IMR-90 (cell line): ENCODE data around the gene TTLL11. TPM values are rescaled to one million over a fixed set of nuclear protein-coding genes. Genes with fewer than 3 reads are reported as not detected.

Experiments
- ATAC-seq: fragments of 200-7000 bp; cut with Tn5 transposase; 2 replicates; pipeline ENCODE4 v1.9.1; 2020; ENCODE audit warnings: low read depth, mild to moderate bottlenecking, moderate library complexity
- BruUV-seq: library from RNA; stranded (reverse); fragments of 400-500 nt; replicated peaks from 2 replicates; lab custom pipeline; 2021; lab: Mats Ljungman, UMichigan
- CTCF ChIA-PET: fragments of 300-600 bp; formaldehyde crosslinking; extraction: SDS; loops from one replicate; lab custom pipeline; 2021; ENCODE audit warnings: antibody characterized with exemption; lab: Yijun Ruan, JAX
- POLR2A ChIA-PET: fragments of 300-600 bp; sonication (Branson Sonifier 250); formaldehyde crosslinking; loops from one replicate; lab custom pipeline; 2022; ENCODE audit warnings: antibody characterized with exemption; ENCODE audit not compliant: unreplicated experiment; lab: Charles Lee
- DNase-seq: peaks from one replicate; pipeline ENCODE4 v3.0.0; 2013
- H2AFZ ChIP-seq: replicated peaks from 2 replicates; pipeline ENCODE3; 2013; ENCODE audit warnings: low read length, mild to moderate bottlenecking; ENCODE audit not compliant: poor library complexity
- H2AK5ac ChIP-seq: 2 replicates; pipeline ENCODE4 v1.6.1; 2013; ENCODE audit warnings: low read depth, low read length, inconsistent platforms
- H2AK9ac ChIP-seq: replicated peaks from 2 replicates; pipeline ENCODE3; 2013; ENCODE audit warnings: mild to moderate bottlenecking, low read depth, low read length, moderate library complexity; ENCODE audit not compliant: poor library complexity
- H2BK120ac ChIP-seq: 2 replicates; pipeline ENCODE4 v1.6.1; 2013; ENCODE audit warnings: low read depth, low read length, inconsistent platforms
- H2BK15ac ChIP-seq: 3 replicates; pipeline ENCODE4 v1.6.1; 2013; ENCODE audit warnings: low read depth, low read length, inconsistent platforms
- H2BK20ac ChIP-seq: 2 replicates; pipeline ENCODE4 v1.6.1; 2013; ENCODE audit warnings: low read depth, mild to moderate bottlenecking, inconsistent platforms, low read length, moderate library complexity
- H2BK5ac ChIP-seq: 2 replicates; pipeline ENCODE4 v1.6.1; 2013; ENCODE audit warnings: mild to moderate bottlenecking, low read depth, low read length, inconsistent platforms; ENCODE audit not compliant: poor library complexity, severe bottlenecking
- H3K14ac ChIP-seq: replicated peaks from 2 replicates; pipeline ENCODE4 v1.6.1; 2013; ENCODE audit warnings: low read depth, low read length, inconsistent platforms
- H3K18ac ChIP-seq: 2 replicates; pipeline ENCODE4 v1.6.1; 2013; ENCODE audit warnings: low read depth, low read length, control low read depth
- H3K23ac ChIP-seq: 2 replicates; pipeline ENCODE4 v1.6.1; 2013; ENCODE audit warnings: low read depth, low read length, inconsistent platforms
- H3K27ac ChIP-seq: 2 replicates; pipeline ENCODE4 v1.5.1; 2013; ENCODE audit warnings: mild to moderate bottlenecking, control low read depth, low read length; ENCODE audit not compliant: insufficient read depth
- H3K27me3 ChIP-seq: 2 replicates; pipeline ENCODE4 v1.6.1; 2013; ENCODE audit warnings: low read length; ENCODE audit not compliant: control insufficient read depth, insufficient read depth
- H3K36me3 ChIP-seq: 2 replicates; pipeline ENCODE4 v1.6.1; 2013; ENCODE audit warnings: low read length, mixed read lengths; ENCODE audit not compliant: control insufficient read depth, insufficient read depth
- H3K4ac ChIP-seq: 2 replicates; pipeline ENCODE4 v1.6.1; 2013; ENCODE audit warnings: low read depth, low read length, inconsistent platforms
- H3K4me1 ChIP-seq: 2 replicates; pipeline ENCODE4 v1.6.1; 2013; ENCODE audit warnings: low read length, mixed read lengths; ENCODE audit not compliant: control insufficient read depth, insufficient read depth
- H3K4me2 ChIP-seq: 2 replicates; pipeline ENCODE4 v1.6.1; 2013; ENCODE audit warnings: low read depth, mild to moderate bottlenecking, control low read depth, low read length, moderate library complexity
- H3K4me3 ChIP-seq: 2 replicates; pipeline ENCODE4 v1.5.1; 2013; ENCODE audit warnings: low read depth, mild to moderate bottlenecking, control low read depth, low read length, moderate library complexity; ENCODE audit not compliant: insufficient read depth
- H3K56ac ChIP-seq: 2 replicates; pipeline ENCODE4 v1.6.1; 2013; ENCODE audit warnings: low read length, inconsistent platforms; ENCODE audit not compliant: insufficient read depth; ENCODE audit errors: extremely low read depth
- H3K79me1 ChIP-seq, 2 experiments: 2 replicates each; pipeline ENCODE4 v1.6.1; 2013; ENCODE audit warnings: low read length in 2 of 2, inconsistent platforms in 1 of 2, low read depth in 1 of 2
- H3K9ac ChIP-seq: 2 replicates; pipeline ENCODE4 v1.6.1; 2013; ENCODE audit warnings: low read depth, low read length, control low read depth
- H3K9me1 ChIP-seq: 2 replicates; pipeline ENCODE4 v1.6.1; 2013; ENCODE audit warnings: low read length, inconsistent platforms; ENCODE audit not compliant: insufficient read depth
- H3K9me3 ChIP-seq: 2 replicates; pipeline ENCODE4 v1.6.1; 2013; ENCODE audit warnings: low read length; ENCODE audit not compliant: control insufficient read depth, insufficient read depth
- H4K20me1 ChIP-seq: 2 replicates; pipeline ENCODE4 v1.6.1; 2013; ENCODE audit warnings: low read length, inconsistent platforms; ENCODE audit not compliant: insufficient read depth
- H4K5ac ChIP-seq: 2 replicates; pipeline ENCODE4 v1.6.1; 2013; ENCODE audit warnings: mild to moderate bottlenecking, low read depth, low read length, control low read depth
- H4K8ac ChIP-seq, 2 experiments: 2 replicates each; pipeline ENCODE4 v1.6.1; 2013; ENCODE audit warnings: low read depth in 2 of 2, low read length in 2 of 2, control low read depth in 1 of 2, inconsistent platforms in 1 of 2
- H4K91ac ChIP-seq: 2 replicates; pipeline ENCODE4 v1.6.1; 2013; ENCODE audit warnings: low read depth, low read length, inconsistent platforms; ENCODE audit not compliant: insufficient read depth
- BHLHE40 ChIP-seq: fragments of 150-350 bp; IDR thresholded peaks from 2 replicates; pipeline ENCODE4 v1.6.1; 2016; ENCODE audit warnings: mild to moderate bottlenecking, low read depth, low read length
- CEBPB ChIP-seq: IDR thresholded peaks from 2 replicates; pipeline ENCODE4 v1.6.1; 2012; ENCODE audit warnings: low read depth, low read length, improper control_type of control experiment
- CHD1 ChIP-seq: IDR thresholded peaks from 2 replicates; pipeline ENCODE4 v1.6.1; 2012; ENCODE audit warnings: low read depth, low read length, improper control_type of control experiment
- FOS ChIP-seq: fragments of 150-350 bp; IDR thresholded peaks from 2 replicates; pipeline ENCODE4 v1.6.1; 2016; ENCODE audit warnings: low read depth, low read length
- MAFK ChIP-seq: IDR thresholded peaks from 2 replicates; pipeline ENCODE4 v1.6.1; 2012; ENCODE audit warnings: low read depth, low read length, improper control_type of control experiment
- MAZ ChIP-seq: IDR thresholded peaks from 2 replicates; pipeline ENCODE4 v1.6.1; 2012; ENCODE audit warnings: low read depth, mild to moderate bottlenecking, low read length, improper control_type of control experiment, moderate library complexity, borderline replicate concordance
- MXI1 ChIP-seq: IDR thresholded peaks from 2 replicates; pipeline ENCODE4 v1.6.1; 2012; ENCODE audit warnings: low read depth, mild to moderate bottlenecking, low read length, moderate library complexity, borderline replicate concordance
- NFE2L2 ChIP-seq: fragments of 150-350 bp; IDR thresholded peaks from 2 replicates; pipeline ENCODE4 v1.6.1; 2016; ENCODE audit warnings: low read depth, mild to moderate bottlenecking, low read length
- POLR2A ChIP-seq: IDR thresholded peaks from 2 replicates; pipeline ENCODE4 v1.6.1; 2012; ENCODE audit warnings: mild to moderate bottlenecking, low read depth, low read length
- RAD21 ChIP-seq: IDR thresholded peaks from 2 replicates; pipeline ENCODE4 v1.6.1; 2012; ENCODE audit warnings: low read length, improper control_type of control experiment
- RCOR1 ChIP-seq: IDR thresholded peaks from 2 replicates; pipeline ENCODE4 v1.6.1; 2012; ENCODE audit warnings: mild to moderate bottlenecking, low read length, improper control_type of control experiment; ENCODE audit not compliant: insufficient replicate concordance
- RFX5 ChIP-seq: IDR thresholded peaks from 2 replicates; pipeline ENCODE4 v1.8.0; 2012; ENCODE audit warnings: low read depth, mild to moderate bottlenecking, low read length, moderate library complexity
- SMC3 ChIP-seq: fragments of 150-350 bp; IDR thresholded peaks from 2 replicates; pipeline ENCODE4 v1.6.1; 2016; ENCODE audit warnings: low read depth, mild to moderate bottlenecking, antibody characterized with exemption, low read length, moderate library complexity
- USF2 ChIP-seq: fragments of 150-350 bp; IDR thresholded peaks from 2 replicates; pipeline ENCODE4 v1.6.1; 2017; ENCODE audit warnings: mild to moderate bottlenecking, antibody characterized with exemption, low read length, low read depth
- WGBS, 2 experiments: methylation state at CpG; one replicate each; pipeline versions ENCODE4 v1.1.5 to v1.1.7; 2013; ENCODE audit warnings: missing lambda C conversion rate in 2 of 2; ENCODE audit not compliant: insufficient read length in 1 of 2; ENCODE audit errors: extremely low coverage in 2 of 2; 5-methylcytosine and 5-hydroxymethylcytosine counted together
- dilution Hi-C: fragments of 300-500 bp; cut with HindIII; formaldehyde crosslinking; loops from one replicate; pipeline ENCODE4 v1.14.3; 2018; ENCODE audit warnings: low sequenced_read_pairs; ENCODE audit not compliant: unreplicated experiment
- in situ Hi-C: fragments of 300-500 bp; cut with MboI; formaldehyde crosslinking; loops from 3 replicates; pipeline ENCODE4 v1.14.3; 2019; ENCODE audit warnings: low sequenced_read_pairs, inconsistent platforms, mixed read lengths
- intact Hi-C: fragments of 100-400 bp; cut with micrococcal nuclease; formaldehyde crosslinking; loops from 2 replicates; pipeline ENCODE4 v1.10.0; 2022
- polyA plus RNA-seq, 3 experiments: library from polyadenylated mRNA; depleted of rRNA; stranded (reverse); fragments of >200 nt; gene quantifications; 2 replicates each; pipeline ENCODE4 v1.2.3, GENCODE V29; 2012; ENCODE audit warnings: low replicate concordance in 1 of 3
- total RNA-seq: library from RNA; depleted of rRNA; stranded (reverse); fragments of >200 nt; gene quantifications from 2 replicates; pipeline ENCODE4 v1.2.3, GENCODE V29; 2012
- TF ChIP-seq, protein P1 (sequence below): fragments of 150-350 bp; IDR thresholded peaks from 2 replicates; pipeline ENCODE4 v1.6.1; 2016; ENCODE audit warnings: low read depth, mild to moderate bottlenecking, low read length, moderate library complexity, borderline replicate concordance
- TF ChIP-seq, protein P2 (sequence below): conservative IDR thresholded peaks from 2 replicates; pipeline ENCODE4 v1.5.1; 2012; ENCODE audit warnings: mild to moderate bottlenecking, low read depth, low read length, improper control_type of control experiment

Gene TTLL11
- total and polyA plus RNA-seq, 2 of the 4 experiments (the other 2 are of a cell fraction) = 2.0 to 4.6 TPM

GRCh38 chr9:121849554-121849953, 243.6 kb downstream of the TTLL11 start:
- no peak overlapping the region for H4K91ac ChIP-seq
- H3K27me3 ChIP-seq = no peaks in the 10 kb centered on the region
- no peaks in the 10 kb centered on the region for H3K79me1 ChIP-seq
- in situ Hi-C loops = no loop called here
- no peak overlapping the region for H3K4ac ChIP-seq
- peaks cover 2% of the 10 kb centered on the region; the same call in 1 of the 2 replicates for H3K9me3 ChIP-seq
- no peak for DNase-seq
- H3K4me2 ChIP-seq = no peak overlapping the region
- H2AFZ ChIP-seq = no peak overlapping the region
- TF ChIP-seq RAD21 = no peak
- no peak for TF ChIP-seq SMC3
- TF ChIP-seq CEBPB = no peak
- no peak for TF ChIP-seq MAFK
- TF ChIP-seq MXI1 = no peak
- TF ChIP-seq BHLHE40 = no peak
- no peak for TF ChIP-seq FOS
- TF ChIP-seq USF2 = no peak
- TF ChIP-seq, protein P1, sequence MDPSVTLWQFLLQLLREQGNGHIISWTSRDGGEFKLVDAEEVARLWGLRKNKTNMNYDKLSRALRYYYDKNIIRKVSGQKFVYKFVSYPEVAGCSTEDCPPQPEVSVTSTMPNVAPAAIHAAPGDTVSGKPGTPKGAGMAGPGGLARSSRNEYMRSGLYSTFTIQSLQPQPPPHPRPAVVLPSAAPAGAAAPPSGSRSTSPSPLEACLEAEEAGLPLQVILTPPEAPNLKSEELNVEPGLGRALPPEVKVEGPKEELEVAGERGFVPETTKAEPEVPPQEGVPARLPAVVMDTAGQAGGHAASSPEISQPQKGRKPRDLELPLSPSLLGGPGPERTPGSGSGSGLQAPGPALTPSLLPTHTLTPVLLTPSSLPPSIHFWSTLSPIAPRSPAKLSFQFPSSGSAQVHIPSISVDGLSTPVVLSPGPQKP = no peak
- TF ChIP-seq MAZ = no peak
- TF ChIP-seq, protein P2, sequence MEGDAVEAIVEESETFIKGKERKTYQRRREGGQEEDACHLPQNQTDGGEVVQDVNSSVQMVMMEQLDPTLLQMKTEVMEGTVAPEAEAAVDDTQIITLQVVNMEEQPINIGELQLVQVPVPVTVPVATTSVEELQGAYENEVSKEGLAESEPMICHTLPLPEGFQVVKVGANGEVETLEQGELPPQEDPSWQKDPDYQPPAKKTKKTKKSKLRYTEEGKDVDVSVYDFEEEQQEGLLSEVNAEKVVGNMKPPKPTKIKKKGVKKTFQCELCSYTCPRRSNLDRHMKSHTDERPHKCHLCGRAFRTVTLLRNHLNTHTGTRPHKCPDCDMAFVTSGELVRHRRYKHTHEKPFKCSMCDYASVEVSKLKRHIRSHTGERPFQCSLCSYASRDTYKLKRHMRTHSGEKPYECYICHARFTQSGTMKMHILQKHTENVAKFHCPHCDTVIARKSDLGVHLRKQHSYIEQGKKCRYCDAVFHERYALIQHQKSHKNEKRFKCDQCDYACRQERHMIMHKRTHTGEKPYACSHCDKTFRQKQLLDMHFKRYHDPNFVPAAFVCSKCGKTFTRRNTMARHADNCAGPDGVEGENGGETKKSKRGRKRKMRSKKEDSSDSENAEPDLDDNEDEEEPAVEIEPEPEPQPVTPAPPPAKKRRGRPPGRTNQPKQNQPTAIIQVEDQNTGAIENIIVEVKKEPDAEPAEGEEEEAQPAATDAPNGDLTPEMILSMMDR = no peak
- TF ChIP-seq RCOR1 = no peak
- no peak for TF ChIP-seq RFX5
- TF ChIP-seq NFE2L2 = no peak
- TF ChIP-seq CHD1 = no peak
- no peak for TF ChIP-seq POLR2A
- no CpG with 5 or more reads among the region's 4 CpGs for WGBS, 2 experiments
- no peak overlapping the region for H2AK5ac ChIP-seq
- no peak overlapping the region for H2BK5ac ChIP-seq
- intact Hi-C loops = no loop called here
- H3K9me1 ChIP-seq = no peaks in the 10 kb centered on the region; the same call in 1 of the 2 replicates
- no peak overlapping the region for H4K5ac ChIP-seq
- H2BK20ac ChIP-seq = no peak overlapping the region
- H3K18ac ChIP-seq = no peak overlapping the region
- H4K8ac ChIP-seq = no peak overlapping the region
- no peak overlapping the region for H2AK9ac ChIP-seq
- H3K56ac ChIP-seq = no peak overlapping the region
- no peak overlapping the region for H3K4me3 ChIP-seq
- no peak overlapping the region for H2BK120ac ChIP-seq
- peaks cover 3% of the 10 kb centered on the region; the same call in 1 of the 2 replicates for H3K4me1 ChIP-seq
- dilution Hi-C loops = no loop called here
- no peak overlapping the region for H3K27ac ChIP-seq
- CTCF ChIA-PET = no interaction called here
- no TSS peak for BruUV-seq
- H2BK15ac ChIP-seq = no peak overlapping the region
- no peak overlapping the region for H3K14ac ChIP-seq
- H3K23ac ChIP-seq = no peak overlapping the region
- H4K20me1 ChIP-seq = no peaks in the 10 kb centered on the region
- ATAC-seq = no peak
- no peak overlapping the region for H3K9ac ChIP-seq
- POLR2A ChIA-PET = no interaction called here
- H3K36me3 ChIP-seq = no peaks in the 10 kb centered on the region
